GM23338 (cell line): ENCODE measurements around the gene APOL2.

ENCODE experiments used
- CTCF ChIP-seq, 2 experiments: fragments of 200-600 bp in 1 of 2; sonication (generic) in 1 of 2; conservative IDR thresholded peaks; 2 replicates each; pipeline versions ENCODE4 v1.5.1 to v1.6.1; 2016 to 2017; ENCODE audit warnings: antibody characterized with exemption in 2 of 2, low read depth in 2 of 2, mild to moderate bottlenecking in 2 of 2, moderate library complexity in 1 of 2
- POLR2AphosphoS5 ChIP-seq: IDR thresholded peaks from 2 replicates; pipeline ENCODE4 v1.6.1; 2016; ENCODE audit warnings: antibody characterized with exemption, low read depth

DNA sequence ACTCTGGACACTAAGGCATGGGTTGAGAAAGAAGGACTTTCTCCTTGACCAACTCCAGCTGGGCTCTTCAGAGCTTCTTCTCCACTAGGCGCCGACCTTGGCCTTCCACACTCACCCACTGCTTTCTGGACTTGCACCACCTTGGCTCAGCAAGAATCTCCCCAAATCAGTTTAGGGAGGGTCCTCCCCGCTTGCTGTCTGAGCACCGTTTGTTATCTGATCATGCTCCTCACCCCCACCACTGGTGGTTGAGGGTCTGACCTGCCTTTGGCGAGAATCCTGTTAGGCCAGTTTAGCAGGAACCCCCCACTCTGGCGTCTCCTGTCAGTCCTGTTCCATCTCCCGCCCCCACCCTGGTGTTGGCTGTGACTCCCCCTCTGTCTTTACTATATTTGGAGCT, 10.4 kb downstream of the APOL2 start:
- TF ChIP-seq POLR2AphosphoS5 (no peak), CTCF (conservative IDR thresholded peaks at IDR 0.05; ENCODE audit: low read depth in 2 of 2) (no peak)
